ENCODE measurements around the gene LHFPL6.

The LHFPL6 gene

DNA sequence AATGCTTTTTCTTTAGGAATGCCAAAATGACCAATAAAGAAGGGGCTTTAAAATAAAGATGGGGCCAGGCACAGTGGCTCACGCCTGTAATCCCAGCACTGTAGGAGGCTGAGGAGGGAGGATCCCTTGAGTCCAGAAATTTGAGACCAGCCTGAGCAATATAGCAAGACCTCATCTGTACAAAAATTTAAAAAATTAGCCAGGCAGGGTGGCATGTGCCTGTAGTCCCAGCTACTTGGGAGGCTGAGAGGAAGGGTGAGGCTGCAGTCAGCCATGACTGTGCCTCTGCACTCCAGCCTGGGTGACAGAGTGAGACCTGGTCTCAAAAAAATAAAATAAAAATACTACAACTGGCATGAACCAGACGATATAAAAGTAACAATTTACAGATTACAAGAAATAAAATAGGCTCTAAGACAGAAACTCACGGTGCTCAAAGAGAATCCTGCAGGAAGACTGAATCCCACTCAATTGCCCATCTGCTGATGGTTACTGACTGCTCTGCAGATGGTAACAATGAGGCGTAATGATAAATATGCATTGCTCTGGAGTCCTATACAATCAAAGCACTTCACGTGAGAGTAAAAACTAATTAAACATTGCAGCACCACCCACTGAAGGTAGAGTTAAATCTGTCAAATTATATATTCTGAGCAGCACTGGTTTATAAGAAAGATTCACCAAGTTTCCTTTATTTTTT, 93.2 kb downstream of the LHFPL6 start:
- DNase-seq: no peak

DNA sequence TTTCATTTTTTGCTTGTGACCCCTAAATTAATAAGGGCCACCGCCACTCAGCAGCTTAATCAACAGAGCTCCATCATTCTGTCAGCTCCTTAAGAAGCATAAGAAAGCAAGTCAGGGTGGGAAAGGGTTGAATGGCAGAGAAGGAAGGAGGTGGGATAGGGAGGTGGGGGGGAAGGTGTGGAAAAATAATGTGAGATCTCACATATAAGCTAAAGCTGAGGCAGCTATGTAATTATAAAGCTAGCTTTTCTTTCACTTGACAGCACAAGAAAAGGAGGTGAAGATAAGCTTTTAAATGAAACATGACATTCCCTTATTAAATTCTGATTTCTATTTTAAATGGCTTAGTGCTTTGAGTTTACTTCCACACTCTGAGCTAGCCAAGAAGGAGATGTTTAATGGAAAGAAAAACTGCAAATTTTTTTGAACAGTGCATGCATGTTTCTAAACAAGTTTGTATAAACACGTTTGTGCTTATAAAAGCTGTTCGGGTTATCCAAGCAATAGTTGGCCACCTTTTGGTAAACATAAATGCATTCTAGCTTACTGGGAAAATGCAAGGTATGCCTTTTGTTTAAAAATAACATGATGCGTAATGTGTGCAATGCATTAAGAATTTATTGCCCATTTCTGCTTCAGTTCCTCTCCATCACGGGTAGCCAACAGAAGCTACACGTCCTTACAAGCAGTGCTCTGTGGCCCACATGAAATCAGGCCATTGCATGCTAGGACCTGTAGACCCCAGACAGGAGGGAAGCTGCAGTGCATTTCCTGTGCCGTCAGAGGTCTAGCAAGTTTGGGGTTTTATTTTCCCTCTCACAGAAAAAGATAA, 96.2 kb downstream of the LHFPL6 start:
- DNase-seq: no peak

DNA sequence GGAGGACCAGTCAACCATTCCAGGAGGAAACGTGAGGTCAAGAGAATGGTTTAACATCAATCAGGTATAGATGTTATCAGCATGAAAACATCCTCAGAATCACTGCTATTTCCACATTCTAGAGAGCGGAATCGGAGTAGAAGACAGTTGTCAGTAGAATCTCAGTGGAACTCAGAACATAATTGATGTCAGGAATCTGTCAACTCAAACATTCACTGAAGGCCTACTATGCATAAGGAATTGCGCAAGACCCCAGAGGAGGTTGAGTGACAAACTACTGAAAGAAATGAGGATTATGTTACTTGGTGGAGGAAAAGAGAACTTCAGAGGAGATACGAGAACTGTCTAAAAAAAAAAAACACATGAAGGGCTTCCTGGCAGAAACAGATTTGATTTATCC, 97.8 kb downstream of the LHFPL6 start:
- no peak for DNase-seq

DNA sequence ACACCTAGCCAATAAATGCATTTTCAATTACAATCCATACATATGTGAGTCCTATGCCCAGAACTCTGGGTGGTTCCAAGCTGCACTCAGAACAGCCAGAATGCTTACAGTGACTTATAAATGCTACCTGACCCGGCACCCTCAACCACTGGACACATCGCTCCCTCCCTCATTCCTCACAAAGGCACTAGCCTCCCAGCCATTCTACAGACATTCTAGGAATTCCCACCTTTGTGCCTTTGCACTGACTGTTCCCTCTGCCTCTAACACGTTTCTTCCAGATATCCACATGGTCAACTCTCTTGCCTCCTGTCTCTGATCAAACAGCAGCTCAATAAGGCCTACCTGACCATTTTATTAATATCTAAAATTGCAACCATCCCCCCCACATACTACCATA, 99.9 kb downstream of the LHFPL6 start:
- no peak for DNase-seq

DNA sequence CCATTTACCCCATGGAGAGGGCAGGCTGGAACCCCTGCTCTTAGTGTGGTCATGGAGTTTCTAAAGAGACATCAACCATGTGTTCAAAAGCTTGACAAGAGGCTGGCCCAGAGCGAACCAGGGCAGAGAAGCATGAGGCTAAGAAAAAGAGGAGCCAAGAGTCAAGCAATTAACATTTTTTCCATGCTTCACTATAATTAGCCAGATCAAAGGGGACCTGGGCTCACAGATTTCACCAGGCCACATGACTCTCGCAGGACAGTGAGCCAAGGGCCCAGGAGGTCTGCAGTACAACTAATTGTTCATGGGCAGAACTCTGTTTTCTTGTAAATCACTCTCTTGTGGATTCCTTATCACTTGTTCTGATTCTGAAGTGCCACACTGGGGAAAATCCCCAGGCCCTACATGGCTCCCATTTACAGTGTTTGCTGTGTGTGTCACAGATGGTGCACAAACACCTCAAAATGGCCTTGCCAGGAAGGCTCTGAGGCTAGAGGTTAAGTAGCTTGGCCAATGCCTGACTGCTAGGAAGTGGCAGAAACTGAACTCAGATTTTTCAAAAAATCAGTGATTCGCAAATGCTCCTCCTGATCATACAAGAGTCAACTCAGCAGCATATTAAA, 101.2 kb downstream of the LHFPL6 start:
- no peak for DNase-seq

DNA sequence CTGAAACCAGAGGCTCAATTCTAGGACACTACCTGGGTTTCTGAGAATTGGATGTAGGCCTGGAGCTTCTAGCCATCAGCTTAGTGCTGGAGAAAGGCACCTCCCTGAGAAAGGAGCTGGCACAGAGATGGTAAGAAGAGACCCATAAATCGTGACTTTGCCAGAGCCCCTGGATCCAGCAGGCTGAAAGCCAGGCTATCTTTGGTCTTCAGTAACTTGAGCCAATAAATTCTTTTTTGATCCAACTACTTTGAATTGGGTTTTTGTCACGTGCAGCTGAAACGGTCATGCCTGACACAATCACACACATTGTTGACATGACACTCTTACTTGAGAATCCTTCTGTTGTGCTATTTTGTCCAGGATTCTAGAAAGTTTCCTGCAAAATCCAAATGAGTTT, 103.4 kb downstream of the LHFPL6 start:
- no peak for DNase-seq

DNA sequence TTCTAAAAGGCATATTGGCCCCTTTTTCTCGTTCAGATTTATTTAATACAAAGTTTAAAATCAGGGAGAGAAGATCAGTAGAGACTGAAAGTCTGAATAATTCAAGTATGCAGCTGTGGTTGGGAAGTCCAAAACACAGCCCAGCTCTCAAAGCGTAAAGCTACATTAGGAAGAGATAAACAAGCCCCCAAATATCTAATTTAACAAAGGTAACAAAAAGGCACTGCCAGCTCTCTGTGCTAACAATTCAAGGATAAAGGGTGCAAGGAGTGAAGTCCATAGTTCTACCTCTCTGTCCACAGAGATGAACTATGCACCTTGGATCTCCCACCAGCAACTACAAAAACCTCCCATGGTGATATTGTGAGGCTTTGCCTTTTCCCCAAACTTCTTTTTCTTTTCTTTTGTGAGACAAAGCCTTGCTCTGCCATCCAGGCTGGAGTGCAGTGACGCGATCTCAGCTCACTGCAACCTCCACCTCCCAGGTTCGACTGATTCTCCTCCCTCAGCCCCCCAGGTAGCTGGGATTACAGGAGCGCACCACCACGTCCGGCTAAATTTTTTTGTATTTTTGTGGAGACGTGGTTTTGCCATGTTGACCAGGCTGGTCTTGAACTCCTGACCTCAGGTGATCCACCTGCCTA, 104.4 kb downstream of the LHFPL6 start:
- no peak for DNase-seq

DNA sequence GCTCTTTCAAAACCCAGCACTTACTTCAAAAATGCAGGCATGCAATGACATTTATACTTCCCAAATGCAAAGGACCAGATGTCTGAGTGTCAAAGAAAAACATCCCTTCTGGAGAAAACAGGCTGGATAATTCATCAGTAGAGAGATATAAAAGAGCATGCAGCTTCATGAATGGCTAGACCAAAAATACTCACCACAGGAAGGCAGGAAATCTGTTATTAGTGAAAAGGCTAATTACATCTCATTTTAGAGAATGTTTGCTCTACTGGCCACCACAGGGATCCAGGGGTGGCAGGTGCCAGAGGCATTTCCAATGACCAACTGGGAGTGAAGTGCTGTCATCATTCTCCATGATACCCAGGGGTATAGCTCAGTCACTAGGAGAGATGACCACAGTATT, 106.5 kb downstream of the LHFPL6 start:
- no peak for DNase-seq

DNA sequence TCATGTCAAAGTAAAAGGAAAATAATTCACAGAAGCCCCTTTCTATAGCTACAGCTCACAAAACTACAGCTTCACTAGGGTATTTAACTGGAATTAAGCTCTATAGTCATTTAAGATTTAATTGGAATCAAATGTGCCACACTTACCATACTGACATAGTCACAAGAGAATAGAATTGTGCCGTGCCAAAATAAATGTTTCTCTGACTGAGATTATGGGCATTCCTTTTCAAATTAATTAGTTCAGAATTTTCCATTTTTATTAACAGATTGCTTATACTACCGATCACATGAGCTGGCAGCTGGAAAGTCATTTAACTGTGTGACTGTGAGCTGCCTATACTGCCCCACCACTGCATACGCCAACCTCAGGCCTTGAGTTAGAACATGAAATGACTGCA, 108.4 kb downstream of the LHFPL6 start:
- no peak for DNase-seq

DNA sequence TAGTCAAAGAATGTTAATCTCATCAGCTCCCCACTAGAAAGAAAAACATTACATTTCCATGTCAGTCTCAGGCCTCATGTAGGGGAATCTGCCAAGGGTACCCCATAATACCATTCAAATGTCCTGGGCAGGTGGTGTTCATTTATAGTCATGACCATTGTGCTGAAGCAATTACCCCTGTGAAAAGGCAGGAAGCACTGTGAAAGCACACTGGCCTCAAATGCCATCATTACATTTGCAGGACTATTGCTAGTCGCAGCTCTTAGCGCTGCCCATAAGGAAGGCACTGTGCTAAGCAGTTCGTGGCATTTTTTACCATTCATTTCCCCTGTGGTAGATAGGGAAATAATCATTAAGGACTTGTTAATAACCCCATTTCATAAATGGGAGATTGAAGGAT, 109.0 kb downstream of the LHFPL6 start:
- no peak for DNase-seq

DNA sequence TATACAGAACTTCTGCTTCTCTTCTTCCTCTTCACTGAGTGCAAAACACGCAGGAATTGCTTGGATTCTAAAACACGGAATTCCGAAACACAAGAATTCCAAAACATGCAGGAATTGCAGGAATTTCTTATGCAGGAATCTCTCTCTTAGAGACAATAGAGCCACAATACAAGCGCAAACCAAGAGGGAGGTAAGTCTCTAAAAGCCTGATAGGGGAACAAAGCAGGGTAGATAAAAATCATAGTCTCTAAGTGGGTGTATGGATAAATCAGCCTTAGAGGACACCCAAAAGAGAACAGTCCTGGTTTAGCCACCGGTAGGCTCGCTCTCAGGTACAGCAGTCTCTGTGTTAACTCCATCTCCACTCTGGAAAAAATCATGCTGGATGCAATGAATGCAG, 112.9 kb downstream of the LHFPL6 start:
- no peak for DNase-seq

DNA sequence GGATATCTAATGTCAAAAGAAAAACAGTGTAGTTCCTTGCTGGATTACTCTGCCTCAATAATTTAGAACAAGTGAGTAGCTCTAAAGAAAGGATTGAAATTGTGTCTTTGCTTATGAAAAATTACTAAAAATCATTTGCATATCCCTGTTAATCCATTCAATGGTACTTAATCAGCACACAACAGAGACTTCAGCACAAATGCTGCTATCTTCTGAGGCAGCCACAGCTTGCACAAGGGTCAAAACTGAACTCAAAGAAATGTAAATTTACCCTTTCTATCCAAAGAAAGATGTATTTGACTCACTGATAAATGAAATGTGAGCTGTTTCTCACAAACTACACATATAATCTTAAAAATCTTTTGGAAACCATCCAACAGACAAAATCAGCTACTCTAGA, 116.2 kb downstream of the LHFPL6 start:
- DNase-seq: no peak

DNA sequence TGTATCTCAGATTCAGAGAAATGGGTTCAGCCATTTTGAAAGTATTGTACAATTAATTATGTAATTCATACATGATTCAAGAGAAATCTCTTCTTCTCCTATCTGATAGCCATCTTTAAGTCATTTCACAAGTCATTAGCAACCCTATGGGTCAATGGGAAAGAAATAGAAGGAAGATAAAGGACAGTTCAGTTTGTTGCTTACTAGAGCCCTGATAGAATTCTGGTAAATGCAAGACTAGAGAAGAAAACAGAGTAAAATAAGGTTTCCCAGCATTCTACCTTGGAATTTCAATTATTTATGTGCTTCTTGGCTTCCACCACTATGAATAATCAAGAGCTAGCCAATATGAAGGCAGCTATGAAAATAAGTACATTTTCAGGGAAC, 117.7 kb downstream of the LHFPL6 start:
- DNase-seq: no peak

DNA sequence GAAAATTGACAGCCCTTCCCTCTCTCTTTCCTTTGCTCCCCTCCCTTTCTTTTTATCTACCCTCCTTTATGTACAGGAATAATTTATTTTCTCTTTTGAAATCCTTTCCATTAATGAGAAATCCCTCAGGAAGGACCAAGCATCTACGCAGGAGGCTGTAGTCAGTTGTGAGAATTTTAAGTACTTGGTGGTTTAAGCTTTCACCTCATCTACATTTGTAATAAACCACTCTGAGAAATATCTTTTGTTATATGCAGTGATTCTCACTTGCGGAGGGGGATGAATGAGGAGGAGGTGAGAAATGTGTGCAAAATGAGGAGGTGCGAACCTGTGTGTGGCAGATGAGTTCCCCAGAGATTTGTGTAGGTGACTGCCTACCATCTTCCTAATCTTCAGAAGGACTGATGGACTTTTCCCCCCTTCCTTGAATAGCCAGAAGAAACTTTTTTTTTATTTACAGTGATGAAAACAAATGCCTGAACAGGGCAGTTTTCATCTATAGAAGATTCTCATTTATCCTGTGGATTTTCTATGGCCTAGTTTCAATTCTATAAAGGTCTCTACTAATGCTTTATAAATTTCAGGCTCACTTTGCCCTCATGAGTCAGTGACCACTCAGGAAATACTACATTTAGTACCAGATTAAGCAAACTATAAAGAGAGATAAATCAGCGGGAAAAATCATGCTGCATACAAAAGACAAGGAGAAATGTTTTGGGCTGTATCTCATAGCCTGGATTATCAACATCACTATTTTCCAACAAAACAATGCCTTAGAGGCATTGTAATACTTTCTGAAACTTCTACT, 118.3 kb downstream of the LHFPL6 start:
- DNase-seq: no peak

DNA sequence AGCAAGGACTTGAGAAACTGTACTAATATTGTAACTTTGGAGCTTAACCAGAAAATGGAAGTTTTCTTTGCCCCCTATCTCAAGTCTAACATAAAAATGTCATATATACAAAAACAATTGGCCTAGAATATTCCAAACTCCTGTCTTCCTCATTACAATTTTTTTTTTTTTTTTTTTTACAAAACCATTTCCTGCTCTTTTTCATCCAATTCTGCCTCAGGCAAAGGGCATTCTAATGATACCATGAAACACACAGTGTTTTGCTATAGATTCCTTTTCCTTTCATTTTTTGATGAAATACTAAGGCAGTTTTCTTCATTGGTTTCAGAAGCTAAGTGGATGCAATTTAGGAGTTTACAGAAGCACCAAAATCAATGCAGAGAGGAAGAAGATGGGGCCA, 119.7 kb downstream of the LHFPL6 start:
- DNase-seq: no peak

DNA sequence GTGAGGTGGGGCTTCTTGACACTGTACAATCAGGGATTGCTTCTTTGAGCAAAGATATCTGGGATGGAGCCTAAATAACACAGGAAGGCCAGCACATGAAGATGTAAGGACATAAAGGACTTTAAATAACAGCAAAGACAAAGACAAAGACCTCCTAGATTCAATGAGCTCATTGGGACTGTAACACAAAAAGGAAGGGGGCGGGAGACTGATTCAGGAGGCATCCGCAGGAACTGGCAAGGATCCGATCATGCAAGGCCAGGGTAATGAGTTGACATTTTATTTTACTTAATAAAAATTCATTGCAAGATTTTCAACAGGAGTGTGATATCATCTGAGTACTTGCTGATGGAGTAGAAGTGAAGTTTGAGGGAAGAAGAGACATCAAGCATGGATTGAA, 121.5 kb downstream of the LHFPL6 start:
- DNase-seq: no peak

DNA sequence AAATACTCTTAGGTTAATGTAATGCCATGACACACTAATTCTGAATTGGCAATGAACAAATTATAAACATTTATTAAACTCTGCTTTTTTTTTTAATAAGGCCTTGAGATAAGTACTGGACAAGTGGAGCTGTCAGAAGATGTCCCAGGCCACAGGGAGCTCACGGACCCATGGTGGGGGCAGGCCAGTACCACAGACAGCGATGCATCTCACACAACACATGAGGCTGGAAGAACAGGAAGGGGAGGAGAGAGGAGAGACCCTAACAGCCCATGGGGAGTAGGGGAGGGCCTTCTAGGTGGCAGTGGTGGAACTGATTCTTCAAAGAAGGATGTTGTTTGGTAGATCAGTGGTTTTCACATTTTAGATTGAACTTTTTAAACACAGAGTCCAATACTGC, 128.4 kb downstream of the LHFPL6 start:
- DNase-seq: no peak

DNA sequence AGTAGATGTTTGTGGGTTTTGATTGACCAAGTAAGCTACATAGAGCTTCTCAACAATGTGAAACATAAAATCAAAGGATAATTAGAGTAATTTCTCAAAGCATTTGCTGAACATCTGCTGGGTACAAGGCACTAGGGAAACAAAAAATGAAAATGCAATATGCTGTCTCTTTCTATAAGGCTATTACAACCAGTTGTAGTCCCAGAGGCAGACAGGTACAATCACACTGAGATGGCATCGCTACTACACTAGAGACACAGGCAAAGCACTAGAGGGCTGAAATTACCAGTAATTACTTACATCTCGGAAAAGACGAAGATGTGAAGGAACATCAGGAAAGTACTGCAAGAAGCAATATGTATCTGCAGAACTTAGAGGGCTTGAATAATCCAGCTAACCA, 133.3 kb downstream of the LHFPL6 start:
- DNase-seq: no peak

DNA sequence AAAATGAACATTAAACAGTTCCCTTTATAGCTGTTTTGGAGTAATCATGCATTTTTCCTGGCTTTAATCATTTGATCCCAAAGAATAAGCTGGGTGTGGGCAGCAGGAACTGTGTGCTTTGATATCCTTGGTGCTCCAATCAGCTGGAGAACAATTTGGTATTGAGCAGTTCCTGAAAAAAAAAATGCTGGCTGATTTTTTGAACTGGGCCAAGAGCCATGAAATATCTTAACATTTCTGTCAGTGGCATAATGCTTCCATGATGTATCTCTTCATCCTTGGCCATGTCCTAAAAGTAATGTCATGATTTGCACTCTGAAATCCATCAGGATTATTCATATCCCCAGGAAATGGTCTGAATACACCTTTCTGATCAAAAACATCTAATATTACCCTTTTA, 134.7 kb downstream of the LHFPL6 start:
- no peak for DNase-seq

DNA sequence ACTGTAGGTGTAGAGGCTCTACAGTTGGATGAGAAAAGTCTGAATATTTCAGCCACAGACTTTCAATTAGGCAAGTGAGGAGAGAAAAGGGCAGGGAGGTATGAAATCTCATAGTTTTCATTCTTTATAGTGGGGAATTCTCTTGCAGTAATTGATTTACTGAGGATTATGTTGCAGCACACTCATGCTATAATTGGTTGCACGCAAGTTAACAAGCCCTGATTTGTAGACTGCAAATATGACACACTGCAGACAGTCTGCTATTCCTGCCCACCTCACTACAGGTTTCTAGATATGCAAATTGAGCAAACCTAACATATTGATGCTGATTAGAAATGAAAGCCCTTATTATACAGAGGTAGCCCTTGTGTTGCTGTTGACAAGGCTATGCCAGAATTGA, 139.4 kb downstream of the LHFPL6 start:
- no peak for DNase-seq

DNA sequence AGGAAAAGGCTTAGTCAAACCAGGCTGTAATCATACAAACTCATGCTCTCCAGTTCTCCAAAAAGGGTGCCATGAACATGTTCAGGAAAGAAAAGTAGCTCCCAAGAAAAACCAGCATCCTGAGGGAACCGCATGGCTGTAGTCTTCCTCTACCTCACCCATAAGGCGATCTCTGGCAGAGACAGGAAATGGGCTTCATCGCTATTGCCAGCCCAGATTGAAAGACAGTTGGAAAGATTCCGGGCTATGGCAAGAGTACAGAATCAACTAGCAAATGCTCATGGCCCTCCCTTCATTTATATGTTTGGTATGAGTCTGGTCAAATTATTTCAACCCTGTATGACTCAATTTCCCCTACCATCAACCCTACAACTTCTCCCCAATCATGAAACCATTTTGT, 140.1 kb downstream of the LHFPL6 start:
- no peak for DNase-seq

DNA sequence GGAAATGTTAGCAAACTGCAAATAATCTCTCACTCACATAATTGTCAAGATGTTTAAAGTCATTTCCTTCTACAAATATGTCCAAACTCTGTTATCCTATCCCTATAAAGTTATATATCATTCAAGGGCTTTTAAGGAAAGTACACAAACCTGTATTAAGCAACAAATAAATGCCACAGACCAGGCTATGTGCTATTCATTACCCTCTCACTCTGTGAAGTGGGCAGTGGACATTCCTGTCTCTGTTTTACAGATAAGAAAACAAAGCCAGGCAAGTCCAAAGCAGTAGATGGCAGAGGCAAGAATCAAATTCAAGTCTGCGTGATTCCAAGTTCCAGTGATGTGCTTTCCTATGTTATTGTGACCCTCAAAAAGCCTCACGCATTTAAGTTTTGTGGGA, 140.6 kb downstream of the LHFPL6 start:
- DNase-seq: no peak

DNA sequence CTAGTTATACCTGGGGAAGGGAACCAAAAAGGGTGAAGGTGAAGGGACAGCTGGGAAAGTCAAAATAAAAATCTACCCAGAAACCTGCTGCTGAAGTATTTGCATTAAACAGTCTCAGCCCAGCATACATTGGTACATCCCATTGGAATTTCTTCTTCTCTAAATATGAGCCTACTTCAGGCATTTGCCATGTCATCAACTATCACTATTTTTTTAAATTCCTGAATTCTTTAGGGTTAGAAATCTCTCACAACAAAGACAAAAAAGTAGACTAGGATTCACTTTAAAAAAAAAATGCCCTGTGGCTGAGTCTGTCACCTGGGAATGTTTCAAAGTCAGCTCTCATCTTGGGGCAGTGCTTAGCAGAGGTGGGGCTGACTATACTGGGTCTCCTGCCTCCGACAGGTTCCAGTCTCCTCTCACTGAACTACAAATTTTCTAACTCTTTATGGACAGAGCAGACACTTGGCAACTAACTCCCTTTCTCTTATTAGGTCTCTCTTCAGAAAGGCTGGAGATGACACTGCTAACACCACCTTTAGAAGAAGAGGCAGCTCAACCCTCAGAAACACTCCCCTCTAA, 141.2 kb downstream of the LHFPL6 start:
- DNase-seq: no peak

All from stimulated activated CD4-positive, alpha-beta T cell treated with anti-CD3 and anti-CD28 coated beads, Interleukin-1b, Interleukin-23, amount 100 ng/mL, for 48 hours (primary cell).